OCI-LY1 (cell line): Measurements from ENCODE around the gene A1BG.

Experiments
- H2AFZ ChIP-seq: fragments of 200-600 bp; sonication (generic), shearing (Covaris generic); 2 replicates; pipeline ENCODE4 v1.6.0; 2014; ENCODE audit warnings: antibody characterized with exemption, mild to moderate bottlenecking, low read length
- H3F3A ChIP-seq: fragments of 200-600 bp; sonication (generic), shearing (Covaris generic); 2 replicates; pipeline ENCODE4 v1.6.0; 2014; ENCODE audit warnings: mild to moderate bottlenecking, antibody characterized with exemption, low read length, moderate library complexity; ENCODE audit not compliant: insufficient read depth
- H3K27ac ChIP-seq: fragments of 200-600 bp; sonication (generic); 2 replicates; pipeline ENCODE4 v1.5.1; 2014; ENCODE audit warnings: low read length, mixed run types, mild to moderate bottlenecking, low read depth; ENCODE audit not compliant: poor library complexity, severe bottlenecking
- H3K27me3 ChIP-seq: fragments of 200-600 bp; sonication (generic); 2 replicates; pipeline ENCODE4 v1.6.0; 2014; ENCODE audit warnings: antibody characterized with exemption, mild to moderate bottlenecking, low read length, moderate library complexity; ENCODE audit not compliant: insufficient read depth
- H3K36me3 ChIP-seq: fragments of 200-600 bp; sonication (generic); 2 replicates; pipeline ENCODE4 v1.6.1; 2014; ENCODE audit warnings: mild to moderate bottlenecking, antibody characterized with exemption, low read length, moderate library complexity, mixed read lengths; ENCODE audit not compliant: insufficient read depth
- H3K4me1 ChIP-seq: fragments of 200-600 bp; sonication (generic); 2 replicates; pipeline ENCODE4 v1.5.1; 2014; ENCODE audit warnings: mild to moderate bottlenecking, low read length, moderate library complexity; ENCODE audit not compliant: insufficient read depth, severe bottlenecking
- H3K4me2 ChIP-seq: fragments of 200-600 bp; sonication (generic), shearing (Covaris generic); 2 replicates; pipeline ENCODE4 v1.6.1; 2014; ENCODE audit warnings: low read length
- H3K4me3 ChIP-seq: fragments of 200-600 bp; sonication (generic); 2 replicates; pipeline ENCODE4 v1.5.1; 2014; ENCODE audit warnings: low read length, low read depth, mild to moderate bottlenecking, mixed read lengths; ENCODE audit not compliant: poor library complexity, severe bottlenecking
- H3K79me2 ChIP-seq: fragments of 200-600 bp; shearing (Covaris generic); 2 replicates; pipeline ENCODE4 v1.6.1; 2016; ENCODE audit warnings: mixed run types, low read length, mixed read lengths; ENCODE audit not compliant: insufficient read depth
- H3K9ac ChIP-seq: fragments of 200-600 bp; sonication (generic), shearing (Covaris generic); 2 replicates; pipeline ENCODE4 v1.6.1; 2014; ENCODE audit warnings: mild to moderate bottlenecking, low read length, mixed read lengths
- H3K9me2 ChIP-seq: fragments of 200-600 bp; sonication (generic), shearing (Covaris generic); 2 replicates; pipeline ENCODE4 v1.6.1; 2014; ENCODE audit warnings: low read depth, mild to moderate bottlenecking, low read length, mixed read lengths
- H3K9me3 ChIP-seq: fragments of 200-600 bp; shearing (Covaris generic); 2 replicates; pipeline ENCODE4 v1.6.1; 2014; ENCODE audit warnings: low read length, mixed read lengths
- H4K20me1 ChIP-seq: fragments of 200-600 bp; sonication (generic), shearing (Covaris generic); 2 replicates; pipeline ENCODE4 v1.6.0; 2016; ENCODE audit warnings: mild to moderate bottlenecking, low read length; ENCODE audit not compliant: insufficient read depth
- EZH2 ChIP-seq: fragments of 200-600 bp; sonication (generic), shearing (Covaris generic); IDR thresholded peaks from 2 replicates; pipeline ENCODE4 v1.8.0; 2017; ENCODE audit warnings: borderline replicate concordance, mixed run types, mild to moderate bottlenecking, antibody characterized with exemption, low read length, moderate library complexity, mixed read lengths
- TF ChIP-seq, protein P1 (sequence below): fragments of 200-600 bp; sonication (generic), shearing (Covaris generic); IDR thresholded peaks from 2 replicates; pipeline ENCODE4 v1.5.1; 2017; ENCODE audit warnings: mild to moderate bottlenecking, antibody characterized with exemption, low read length, moderate library complexity, mixed read lengths

Gene A1BG

DNA sequence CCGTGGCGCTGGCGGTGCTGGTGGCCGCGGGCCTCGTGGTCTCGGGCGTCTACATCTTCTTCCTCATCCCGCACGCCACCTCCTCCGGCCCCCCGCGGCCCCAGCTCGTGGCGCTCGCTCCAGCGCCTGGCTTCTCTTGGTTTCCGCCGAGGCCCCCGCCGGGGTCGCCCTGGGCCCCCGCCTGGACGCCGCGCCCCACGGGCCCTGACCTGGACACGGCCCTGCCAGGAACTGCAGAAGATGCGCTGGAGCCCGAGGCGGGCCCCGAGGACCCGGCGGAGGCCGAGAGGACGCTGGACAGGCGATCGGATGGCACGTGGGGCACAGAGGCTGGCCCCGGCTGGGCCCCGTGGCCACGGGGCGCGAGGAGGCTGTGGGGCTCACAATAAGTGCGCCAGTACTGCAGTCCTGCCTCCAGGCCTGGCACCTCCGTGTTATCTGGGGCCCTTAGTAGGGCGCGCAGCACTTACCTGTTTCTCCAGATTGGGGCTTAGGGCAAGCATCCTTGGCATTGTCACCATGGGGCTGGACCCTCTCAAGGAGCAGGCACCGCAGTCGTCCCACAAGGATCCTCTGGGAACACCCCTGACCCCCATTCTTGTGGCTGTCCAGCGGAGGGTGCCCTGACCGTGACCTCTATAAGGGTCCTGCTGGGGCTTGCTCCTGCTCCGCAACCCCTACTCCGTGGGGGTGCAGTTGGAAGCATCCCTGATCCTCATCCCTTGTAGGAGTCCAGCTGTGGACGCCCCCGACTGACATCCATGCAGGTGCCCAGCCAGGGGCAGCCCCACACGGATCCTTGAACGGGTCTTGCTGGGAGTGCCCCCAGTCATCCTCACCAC lies 43.6 kb upstream of the A1BG start:
- Histone ChIP-seq H3K9me2 (no peaks in the 10 kb centered on the region), H3K4me3 (no peak overlapping the region), H3K36me3 (peaks cover 41% of the 10 kb centered on the region), H3F3A (no peaks in the 10 kb centered on the region), H3K4me1 (peaks cover 10% of the 10 kb centered on the region), H4K20me1 (no peaks in the 10 kb centered on the region), H2AFZ (no peak overlapping the region), H3K79me2 (no peaks in the 10 kb centered on the region), H3K9ac (no peak overlapping the region), H3K27me3 (no peaks in the 10 kb centered on the region), H3K27ac (no peak overlapping the region), H3K9me3 (no peaks in the 10 kb centered on the region), H3K4me2 (no peak overlapping the region)
- TF ChIP-seq, protein P1, sequence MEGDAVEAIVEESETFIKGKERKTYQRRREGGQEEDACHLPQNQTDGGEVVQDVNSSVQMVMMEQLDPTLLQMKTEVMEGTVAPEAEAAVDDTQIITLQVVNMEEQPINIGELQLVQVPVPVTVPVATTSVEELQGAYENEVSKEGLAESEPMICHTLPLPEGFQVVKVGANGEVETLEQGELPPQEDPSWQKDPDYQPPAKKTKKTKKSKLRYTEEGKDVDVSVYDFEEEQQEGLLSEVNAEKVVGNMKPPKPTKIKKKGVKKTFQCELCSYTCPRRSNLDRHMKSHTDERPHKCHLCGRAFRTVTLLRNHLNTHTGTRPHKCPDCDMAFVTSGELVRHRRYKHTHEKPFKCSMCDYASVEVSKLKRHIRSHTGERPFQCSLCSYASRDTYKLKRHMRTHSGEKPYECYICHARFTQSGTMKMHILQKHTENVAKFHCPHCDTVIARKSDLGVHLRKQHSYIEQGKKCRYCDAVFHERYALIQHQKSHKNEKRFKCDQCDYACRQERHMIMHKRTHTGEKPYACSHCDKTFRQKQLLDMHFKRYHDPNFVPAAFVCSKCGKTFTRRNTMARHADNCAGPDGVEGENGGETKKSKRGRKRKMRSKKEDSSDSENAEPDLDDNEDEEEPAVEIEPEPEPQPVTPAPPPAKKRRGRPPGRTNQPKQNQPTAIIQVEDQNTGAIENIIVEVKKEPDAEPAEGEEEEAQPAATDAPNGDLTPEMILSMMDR: no peak
- no peak for TF ChIP-seq EZH2

DNA sequence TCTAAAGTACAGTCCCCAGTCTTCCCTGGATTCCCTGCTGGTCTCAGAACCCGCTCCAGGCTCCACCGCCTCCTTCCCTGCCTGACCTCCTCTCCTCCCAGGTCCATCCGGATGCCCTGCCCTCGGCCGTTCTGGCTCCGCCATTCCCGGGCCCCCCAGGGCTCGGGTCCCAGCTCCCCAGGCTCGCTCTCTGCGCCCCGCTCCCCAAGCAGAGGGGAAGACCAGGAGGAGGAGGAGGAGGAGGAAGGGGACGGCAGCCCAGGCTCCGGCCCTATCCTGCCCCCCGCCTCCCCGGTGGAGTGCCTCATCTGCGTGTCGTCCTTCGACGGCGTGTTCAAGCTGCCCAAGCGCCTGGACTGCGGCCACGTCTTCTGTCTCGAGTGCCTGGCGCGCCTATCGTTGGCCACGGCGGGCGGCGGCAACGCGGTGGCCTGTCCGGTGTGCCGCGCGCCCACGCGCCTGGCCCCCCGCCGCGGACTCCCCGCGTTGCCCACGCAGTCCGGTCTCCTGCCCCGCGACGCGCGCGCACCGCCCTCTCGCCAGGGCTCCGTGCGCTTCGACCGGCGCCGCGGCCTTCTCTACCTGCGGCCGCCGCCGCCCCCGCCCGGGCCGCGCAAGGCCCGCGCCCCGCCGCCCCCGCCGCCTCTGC lies 42.8 kb upstream of the A1BG start:
- Histone ChIP-seq H3K27me3 (no peaks in the 10 kb centered on the region), H3K4me3 (no peak overlapping the region), H3K9me2 (no peaks in the 10 kb centered on the region), H2AFZ (no peak overlapping the region), H3K9ac (no peak overlapping the region), H3K4me2 (no peak overlapping the region), H3F3A (no peaks in the 10 kb centered on the region), H3K79me2 (no peaks in the 10 kb centered on the region), H3K36me3 (peaks cover 49% of the 10 kb centered on the region), H3K4me1 (peaks cover 6% of the 10 kb centered on the region), H3K27ac (no peak overlapping the region), H3K9me3 (no peaks in the 10 kb centered on the region), H4K20me1 (no peaks in the 10 kb centered on the region)
- TF ChIP-seq, protein P1: no peak
- no peak for TF ChIP-seq EZH2

DNA sequence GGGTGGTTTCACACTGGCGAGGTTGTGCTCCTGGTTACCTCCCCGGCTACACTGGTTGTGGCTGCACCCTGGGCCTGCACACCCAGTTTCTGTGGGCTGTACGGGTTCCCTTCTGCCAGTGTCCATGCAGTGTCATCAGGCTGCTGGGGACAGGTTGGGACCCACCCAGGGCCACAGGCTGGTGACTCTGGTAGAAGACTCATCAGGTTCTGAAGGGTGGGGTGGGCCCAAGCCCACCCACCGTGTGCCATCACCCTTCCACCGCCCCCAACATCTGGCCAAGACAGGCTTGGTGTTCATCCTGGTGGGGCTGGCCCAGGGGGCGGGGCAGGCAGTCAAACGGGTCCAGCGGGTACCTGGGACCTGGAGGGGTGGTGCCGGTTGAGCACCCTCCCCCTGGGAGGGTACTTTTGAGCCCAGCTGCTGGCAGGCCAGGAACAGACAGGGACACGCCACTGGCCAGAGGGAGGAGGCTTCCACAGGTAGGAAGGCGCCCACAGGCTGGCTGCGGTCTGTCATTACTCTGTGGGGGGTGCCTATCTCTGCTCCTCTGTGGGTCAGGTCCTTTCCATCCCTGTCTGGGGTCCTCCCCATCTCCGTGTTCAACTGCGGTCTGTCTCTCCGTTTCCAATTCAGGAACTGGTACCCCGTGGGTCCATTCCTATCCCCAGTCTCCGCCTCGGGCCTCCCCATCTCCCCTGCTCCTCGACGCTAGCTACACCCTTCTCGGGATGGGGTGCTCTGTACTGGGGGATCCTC lies 42.1 kb upstream of the A1BG start, which contains the start of gene RNF225:
RNF225 (plus strand) TSS at position 437 of the 759 bp plus-strand sequence. CDS start 434 bp downstream, outside the sequence.
- Histone ChIP-seq H3K27ac (no peak within 1 kb of the TSS), H3K27me3 (no peaks in the 10 kb centered on the region), H3F3A (no peaks in the 10 kb centered on the region), H3K4me2 (no peak within 1 kb of the TSS), H3K79me2 (no peaks in the 10 kb centered on the region), H3K36me3 (peaks cover 56% of the 10 kb centered on the region), H3K9ac (no peak within 1 kb of the TSS), H3K9me3 (no peaks in the 10 kb centered on the region), H4K20me1 (no peaks in the 10 kb centered on the region), H3K4me1 (peaks cover 5% of the 10 kb centered on the region), H2AFZ (no peak within 1 kb of the TSS), H3K4me3 (no peak within 1 kb of the TSS), H3K9me2 (no peaks in the 10 kb centered on the region)
- TF ChIP-seq, protein P1: no peak
- no peak for TF ChIP-seq EZH2
